ENCODE measurements around the gene DMXL2.
"Not testable (repeated sequence)": the region's sequence is repeated elsewhere in the genome, so short reads cannot be mapped to it uniquely, and the experiment has no call there.

DMXL2 gene

GRCh38 chr15:51460796-51461195 is 161.8 kb downstream of the DMXL2 start:
- H3K27me3 ChIP-seq (ENCODE audit: insufficient read depth, low read depth, severe bottlenecking) = no peaks in the 10 kb centered on the region
- H3K27ac ChIP-seq = no peak overlapping the region
- TF ChIP-seq CTCF (IDR thresholded peaks at IDR 0.05; ENCODE audit: low read depth, low read length) = no peak
- no peaks in the 10 kb centered on the region for H3K9me3 ChIP-seq (ENCODE audit: severe bottlenecking)
- peaks cover 36% of the 10 kb centered on the region for H3K36me3 ChIP-seq
- no peak for DNase-seq
- no peak overlapping the region for H3K4me3 ChIP-seq (ENCODE audit: low read depth, low read length)

- H3K27me3 ChIP-seq (ENCODE audit: insufficient read depth, low read depth, severe bottlenecking) = no peaks in the 10 kb centered on the region
- no peak for DNase-seq
- no peak overlapping the region for H3K4me3 ChIP-seq (ENCODE audit: low read depth, low read length)
- no peak for TF ChIP-seq CTCF (IDR thresholded peaks at IDR 0.05; ENCODE audit: low read depth, low read length)
- H3K9me3 ChIP-seq (ENCODE audit: severe bottlenecking) = no peaks in the 10 kb centered on the region
- no peak overlapping the region for H3K27ac ChIP-seq
- peaks cover 39% of the 10 kb centered on the region for H3K36me3 ChIP-seq
These were observed 172.6 kb downstream of the DMXL2 start for GRCh38 chr15:51450001-51450400.

GRCh38 chr15:51448622-51449399 is 173.8 kb downstream of the DMXL2 start:
- no peaks in the 10 kb centered on the region for H3K9me3 ChIP-seq (ENCODE audit: severe bottlenecking)
- peaks cover 30% of the 10 kb centered on the region for H3K36me3 ChIP-seq
- H3K27me3 ChIP-seq (ENCODE audit: insufficient read depth, low read depth, severe bottlenecking) = no peaks in the 10 kb centered on the region
- H3K4me3 ChIP-seq (ENCODE audit: low read depth, low read length) = no peak overlapping the region
- no peak overlapping the region for H3K27ac ChIP-seq
- DNase-seq = no peak
- TF ChIP-seq CTCF (IDR thresholded peaks at IDR 0.05; ENCODE audit: low read depth, low read length) = no peak

GRCh38 chr15:51447855-51448621 is 174.5 kb downstream of the DMXL2 start:
- no peak for TF ChIP-seq CTCF (IDR thresholded peaks at IDR 0.05; ENCODE audit: low read depth, low read length)
- no peak overlapping the region for H3K4me3 ChIP-seq (ENCODE audit: low read depth, low read length)
- no peak for DNase-seq
- peaks cover 27% of the 10 kb centered on the region for H3K36me3 ChIP-seq
- no peak overlapping the region for H3K27ac ChIP-seq
- H3K9me3 ChIP-seq (ENCODE audit: severe bottlenecking) = no peaks in the 10 kb centered on the region
- H3K27me3 ChIP-seq (ENCODE audit: insufficient read depth, low read depth, severe bottlenecking) = no peaks in the 10 kb centered on the region

- H3K27ac ChIP-seq; H3K27me3 ChIP-seq (ENCODE audit: insufficient read depth, low read depth, severe bottlenecking); H3K4me3 ChIP-seq (ENCODE audit: low read depth, low read length); DNase-seq; H3K9me3 ChIP-seq (ENCODE audit: severe bottlenecking): not testable (repeated sequence)
- H3K36me3 ChIP-seq = peaks cover 27% of the 10 kb centered on the region
These were observed 176.4 kb downstream of the DMXL2 start for GRCh38 chr15:51446029-51446744.

- Histone ChIP-seq H3K27ac (no peak overlapping the region), H3K27me3 (ENCODE audit: insufficient read depth, low read depth, severe bottlenecking) (no peaks in the 10 kb centered on the region), H3K9me3 (ENCODE audit: severe bottlenecking) (no peaks in the 10 kb centered on the region), H3K36me3 (peaks cover 16% of the 10 kb centered on the region), H3K4me3 (ENCODE audit: low read depth, low read length) (no peak overlapping the region)
- no peak for TF ChIP-seq CTCF (IDR thresholded peaks at IDR 0.05; ENCODE audit: low read depth, low read length)
- DNase-seq = no peak
These were observed 177.8 kb downstream of the DMXL2 start for GRCh38 chr15:51444807-51445206.
